Small intestine (tissue), 7 donors: ENCODE results near the gene PLCH1. TPM values are rescaled to one million over a fixed set of nuclear protein-coding genes. Genes with fewer than 3 reads are reported as not detected.

Experiments
- DNase-seq, 2 donors: peaks; one replicate each; pipeline versions ENCODE4 v3.0.0 to v3.0.0-alpha.2; 2013
- FAIRE-seq: peaks from 2 replicates; lab custom pipeline; 2012; peaks lifted over from hg19 to GRCh38; lab: Jason Lieb, UNC
- H3K27ac ChIP-seq, 3 donors: one replicate each; pipeline ENCODE4 v1.5.1; 2013; ENCODE audit warnings: low read length in 2 of 3, mild to moderate bottlenecking in 2 of 3, control low read depth in 1 of 3, inconsistent platforms in 1 of 3, low read depth in 1 of 3, moderate library complexity in 1 of 3
- H3K27me3 ChIP-seq, 3 donors: one replicate each; pipeline ENCODE4 v1.6.1; 2013; ENCODE audit warnings: low read length in 3 of 3, inconsistent platforms in 1 of 3; ENCODE audit not compliant: control insufficient read depth in 3 of 3, insufficient read depth in 3 of 3
- H3K36me3 ChIP-seq, 3 donors: one replicate each; pipeline ENCODE4 v1.6.1; 2013; ENCODE audit warnings: low read length in 3 of 3, inconsistent platforms in 1 of 3, low read depth in 1 of 3, mild to moderate bottlenecking in 1 of 3, moderate library complexity in 1 of 3; ENCODE audit not compliant: control insufficient read depth in 3 of 3, insufficient read depth in 2 of 3
- H3K4me1 ChIP-seq, 3 donors: one replicate each; pipeline ENCODE4 v1.6.1; 2013; ENCODE audit warnings: low read length in 2 of 3, inconsistent platforms in 1 of 3, low read depth in 1 of 3, mild to moderate bottlenecking in 1 of 3, moderate library complexity in 1 of 3; ENCODE audit not compliant: control insufficient read depth in 3 of 3, insufficient read depth in 2 of 3
- H3K4me3 ChIP-seq, 3 donors: one replicate each; pipeline ENCODE4 v1.5.1; 2013; ENCODE audit warnings: low read length in 3 of 3, control low read depth in 1 of 3, inconsistent platforms in 1 of 3, low read depth in 1 of 3, mild to moderate bottlenecking in 1 of 3, moderate library complexity in 1 of 3
- H3K9me3 ChIP-seq, 2 donors: one replicate each; pipeline ENCODE4 v1.6.1; 2013; ENCODE audit warnings: low read depth in 1 of 2, low read length in 1 of 2; ENCODE audit not compliant: control insufficient read depth in 2 of 2, insufficient read depth in 1 of 2
- WGBS, 3 donors: extraction: QIAGEN DNeasy Blood & Tissue Kit; methylation state at CpG; one replicate each; pipeline ENCODE4 v1.1.7; 2013; 5-methylcytosine and 5-hydroxymethylcytosine counted together
- polyA plus RNA-seq, 4 donors: library from polyadenylated mRNA; stranded (reverse) in 3 of 4; unstranded in 1 of 4; fragments of 200-250 nt in 3 of 4; fragments of 120-200 nt in 1 of 4; gene quantifications; one replicate each; pipeline versions ENCODE4 v1.2.1 to v1.2.3, GENCODE V29; 2013
- donor health status: healthy with polysubstance abuse.
- donor health status: control.
- donor health status: control.
- donor health status: Bipolar disorder and iron deficiency.
- donor health status: healthy.

Gene PLCH1
- polyA plus RNA-seq, 4 donors = 1.4 to 9.7 (median 2.8) TPM

DNA sequence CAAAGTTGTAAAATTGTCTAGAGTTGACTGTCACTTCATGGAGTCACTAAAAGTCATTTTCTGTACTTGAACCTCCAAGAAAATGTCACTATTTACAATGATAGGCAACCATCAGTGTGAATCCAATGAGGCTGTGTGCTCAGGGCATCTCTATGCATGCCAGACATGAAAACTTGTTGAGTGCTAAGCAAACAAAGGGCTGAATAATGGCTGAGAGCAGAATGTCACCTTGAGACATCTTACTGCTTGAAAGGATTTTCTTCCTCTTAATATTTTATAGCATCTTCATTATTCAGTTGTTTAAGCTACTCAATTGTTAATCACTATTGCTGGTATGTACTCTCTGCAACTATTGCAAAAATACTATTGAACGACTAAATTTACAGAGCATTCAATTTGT is 184.7 kb downstream of the PLCH1 start:
- FAIRE-seq (no peak), DNase-seq (no peak)
- H3K4me3 ChIP-seq = no peak overlapping the region
- H3K27ac ChIP-seq = no peak overlapping the region
- H3K9me3 ChIP-seq = no peaks in the 10 kb centered on the region
- peaks cover 0 to 2% (median 0%) of the 10 kb centered on the region in 3 donors for H3K36me3 ChIP-seq
- peaks cover 0 to 16% (median 0%) of the 10 kb centered on the region in 3 donors for H3K4me1 ChIP-seq
- H3K27me3 ChIP-seq = no peaks in the 10 kb centered on the region
- WGBS, 3 donors = 82 to 90% (median 82%) methylated on average over 1 of the region's 1 CpG

DNA sequence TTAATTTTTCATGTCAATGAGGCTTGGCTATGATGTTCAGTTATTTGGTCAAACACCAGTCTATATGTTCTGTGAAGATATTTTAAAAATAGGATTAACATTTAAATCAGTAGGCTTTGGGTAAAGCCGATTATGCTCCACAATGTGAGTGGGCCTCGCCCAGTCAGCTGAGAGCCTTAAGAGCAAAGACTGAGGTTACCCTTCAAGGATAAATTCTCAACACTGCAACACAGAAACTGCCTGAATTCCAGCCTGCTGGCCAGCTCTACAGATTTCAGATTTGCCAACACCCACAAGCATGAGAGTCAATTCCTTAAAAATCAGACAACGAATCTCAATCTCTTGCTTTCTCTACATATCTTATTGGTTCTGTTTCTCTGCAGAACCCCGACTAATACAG is 188.3 kb downstream of the PLCH1 start:
- WGBS, 3 donors = 85 to 88% (median 86%) methylated on average over 4 of the region's 4 CpGs
- no peak overlapping the region for H3K27ac ChIP-seq
- FAIRE-seq (no peak), DNase-seq (peak in 1 of 2 donors; percentile 27)
- H3K4me1 ChIP-seq = peaks cover 0 to 22% (median 0%) of the 10 kb centered on the region in 3 donors
- H3K36me3 ChIP-seq = peaks cover 0 to 2% (median 2%) of the 10 kb centered on the region in 3 donors
- H3K9me3 ChIP-seq = no peaks in the 10 kb centered on the region
- no peak overlapping the region for H3K4me3 ChIP-seq
- no peaks in the 10 kb centered on the region for H3K27me3 ChIP-seq

DNA sequence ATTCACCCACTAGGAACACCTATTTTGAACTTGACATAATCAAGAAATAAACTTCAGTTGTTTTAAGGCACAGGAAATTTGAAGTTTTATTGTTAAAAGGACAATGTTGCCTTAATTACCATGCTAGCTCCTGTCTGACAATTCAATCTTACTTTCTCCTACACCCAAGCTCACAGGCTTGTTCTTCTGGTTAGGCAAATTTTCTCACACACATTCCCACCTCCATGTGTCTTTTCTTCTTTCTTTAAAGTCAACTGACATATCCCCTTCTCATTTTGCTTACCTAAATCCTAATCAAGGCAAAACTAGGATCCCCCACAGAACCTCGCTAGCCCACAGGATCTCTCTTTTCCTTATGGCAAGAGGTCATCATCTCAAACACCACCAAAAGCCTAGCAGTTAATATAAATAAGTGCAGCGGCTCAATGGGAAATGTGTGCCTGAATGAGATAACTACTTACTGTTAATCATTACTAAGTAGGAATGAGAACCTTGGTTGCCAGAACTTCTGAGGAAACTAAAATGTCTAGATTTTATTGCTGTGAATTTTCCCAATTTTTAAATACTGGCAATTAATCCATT is 189.3 kb downstream of the PLCH1 start:
- Histone ChIP-seq H3K4me3 (no peak overlapping the region), H3K27me3 (no peaks in the 10 kb centered on the region), H3K4me1 (peaks cover 0 to 22% (median 0%) of the 10 kb centered on the region in 3 donors), H3K9me3 (no peaks in the 10 kb centered on the region), H3K36me3 (peaks cover 0 to 6% (median 2%) of the 10 kb centered on the region in 3 donors), H3K27ac (peak overlapping the region in 1 of 3 donors; percentile 79)
- 31 to 59% (median 32%) methylated on average over 2 of the region's 2 CpGs for WGBS, 3 donors
- no peak for FAIRE-seq
- DNase-seq = peak in 1 of 2 donors; percentile 47

DNA sequence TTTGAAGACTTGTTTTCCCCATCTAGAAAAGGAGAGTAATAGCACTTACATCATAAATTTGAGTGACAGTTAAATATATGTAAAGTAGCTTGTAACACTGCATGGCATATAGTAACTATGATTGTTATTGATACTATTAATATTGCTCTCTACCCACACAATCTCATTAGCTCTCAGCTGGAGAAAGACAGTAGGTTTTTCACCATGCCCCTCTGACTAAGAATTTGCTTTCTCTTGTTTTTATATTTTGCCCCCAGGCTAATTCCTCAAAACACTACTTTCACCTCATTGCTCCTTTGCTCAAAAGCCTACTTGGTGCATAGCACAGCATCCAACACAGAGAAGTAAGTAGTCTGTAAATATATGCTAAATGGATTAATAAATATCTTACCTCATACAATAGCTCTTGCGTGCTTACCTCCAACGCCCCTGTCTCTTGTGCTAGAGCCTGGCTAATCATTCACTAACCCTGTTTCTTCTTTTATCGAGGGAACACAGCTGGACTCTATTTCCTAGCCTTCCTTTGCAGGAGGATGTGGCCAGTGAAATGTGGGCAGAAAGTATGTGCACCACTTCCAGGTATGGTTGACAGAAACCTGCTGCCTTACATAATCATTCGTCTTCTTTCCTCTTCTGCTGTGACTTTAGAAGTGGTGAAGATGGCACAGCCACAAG is 190.0 kb downstream of the PLCH1 start:
- Histone ChIP-seq H3K36me3 (peaks cover 0 to 6% (median 2%) of the 10 kb centered on the region in 3 donors), H3K9me3 (no peaks in the 10 kb centered on the region), H3K27me3 (no peaks in the 10 kb centered on the region), H3K27ac (peak overlapping the region in 1 of 3 donors; percentile 79), H3K4me3 (no peak overlapping the region), H3K4me1 (peaks cover 0 to 22% (median 0%) of the 10 kb centered on the region in 3 donors)
- DNase-seq (peak; percentile 72 to 78), FAIRE-seq (no peak)
- 5 to 25% (median 14%) methylated on average over 4 of the region's 4 CpGs for WGBS, 3 donors

DNA sequence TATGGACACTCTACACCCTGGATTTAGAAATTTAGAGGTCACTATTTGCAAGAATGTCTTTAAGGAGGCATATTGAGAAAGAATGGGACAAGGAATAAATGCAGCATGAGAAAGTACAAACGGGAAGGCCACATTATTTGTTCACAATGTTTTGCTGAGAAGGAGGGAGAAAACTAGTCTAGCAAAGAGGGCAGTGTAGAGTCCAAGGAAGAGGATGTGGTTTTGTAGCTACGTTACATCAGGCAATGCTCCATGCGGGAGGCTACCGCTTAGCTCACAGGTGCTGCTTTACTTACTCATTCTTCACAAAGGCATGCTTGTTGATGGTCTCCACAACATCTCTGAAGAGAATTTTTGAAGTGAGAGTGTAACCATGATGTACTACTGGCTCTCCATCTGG is 191.1 kb downstream of the PLCH1 start:
- WGBS, 3 donors = 66 to 78% (median 69%) methylated on average over 4 of the region's 4 CpGs
- Histone ChIP-seq H3K36me3 (peaks cover 0 to 6% (median 5%) of the 10 kb centered on the region in 3 donors), H3K27ac (no peak overlapping the region), H3K27me3 (no peaks in the 10 kb centered on the region), H3K9me3 (no peaks in the 10 kb centered on the region), H3K4me3 (no peak overlapping the region), H3K4me1 (peaks cover 0 to 22% (median 0%) of the 10 kb centered on the region in 3 donors)
- DNase-seq (no peak), FAIRE-seq (no peak)

DNA sequence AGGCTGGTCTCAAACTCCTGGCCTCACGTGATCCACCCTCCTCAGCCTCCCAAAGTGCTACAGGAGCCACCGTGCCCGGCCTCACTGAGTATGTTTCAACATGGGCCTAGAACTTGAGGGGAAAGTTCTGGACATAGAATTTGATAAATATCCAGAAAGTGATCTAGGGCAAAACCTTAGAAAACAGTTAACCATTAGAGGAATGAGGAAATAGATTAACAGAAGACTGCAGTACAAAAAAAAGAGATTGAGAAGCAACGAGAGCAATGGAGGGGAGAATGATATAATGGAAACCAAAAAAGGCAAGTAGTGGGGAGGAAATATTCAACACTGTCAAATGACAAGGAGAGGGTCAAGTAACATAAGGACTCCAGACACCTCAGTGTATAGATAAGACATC is 191.5 kb downstream of the PLCH1 start:
- DNase-seq = no peak
- no peak overlapping the region for H3K27ac ChIP-seq
- H3K9me3 ChIP-seq = no peaks in the 10 kb centered on the region
- peaks cover 0 to 22% (median 0%) of the 10 kb centered on the region in 3 donors for H3K4me1 ChIP-seq
- no peak overlapping the region for H3K4me3 ChIP-seq
- WGBS, 3 donors = 75 to 81% (median 81%) methylated on average over 4 of the region's 4 CpGs
- H3K27me3 ChIP-seq = no peaks in the 10 kb centered on the region
- no peak for FAIRE-seq
- H3K36me3 ChIP-seq = peaks cover 0 to 6% (median 5%) of the 10 kb centered on the region in 3 donors

DNA sequence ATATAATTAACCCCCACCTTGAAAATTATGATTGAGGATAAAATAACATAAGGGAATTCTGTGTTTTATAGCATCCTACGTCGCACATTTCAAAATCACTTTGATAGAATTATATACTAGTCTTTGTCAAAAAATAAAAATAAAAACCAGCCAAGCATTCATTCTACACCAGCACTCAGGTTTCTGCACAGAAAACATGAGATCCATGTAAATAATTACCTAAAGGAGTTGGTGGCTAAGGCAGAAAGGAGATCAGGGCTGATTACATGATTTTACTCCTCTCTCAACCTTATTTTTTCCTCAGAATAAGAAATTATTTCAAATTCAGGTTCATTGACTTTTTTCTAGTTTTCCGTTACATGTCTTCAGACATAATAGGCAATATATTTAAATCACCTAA is 194.5 kb downstream of the PLCH1 start:
- FAIRE-seq (no peak), DNase-seq (no peak)
- 92 to 97% (median 93%) methylated on average over 3 of the region's 3 CpGs for WGBS, 3 donors
- no peaks in the 10 kb centered on the region for H3K27me3 ChIP-seq
- H3K4me3 ChIP-seq = no peak overlapping the region
- peaks cover 0 to 6% (median 5%) of the 10 kb centered on the region in 3 donors for H3K36me3 ChIP-seq
- peaks cover 0 to 9% (median 0%) of the 10 kb centered on the region in 3 donors for H3K4me1 ChIP-seq
- H3K9me3 ChIP-seq = no peaks in the 10 kb centered on the region
- H3K27ac ChIP-seq = no peak overlapping the region

DNA sequence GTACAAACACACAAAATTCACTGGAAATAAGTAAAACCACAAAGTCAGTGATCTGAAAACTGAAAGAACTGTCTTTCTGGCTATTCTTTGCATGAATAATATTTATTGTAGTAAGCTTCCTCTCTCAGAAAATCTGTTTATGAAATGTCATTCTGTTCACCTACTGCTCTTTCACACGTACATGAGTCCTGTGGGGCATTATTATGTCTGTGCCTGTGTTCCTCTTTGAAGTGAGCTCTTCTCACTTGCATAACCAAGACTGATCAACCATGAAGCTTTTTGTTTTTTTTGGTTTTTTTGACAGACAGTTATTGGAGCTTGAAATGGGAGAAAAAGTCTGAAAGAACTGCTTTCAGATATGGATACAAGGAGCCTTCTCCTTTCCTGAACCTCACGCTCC is 195.8 kb downstream of the PLCH1 start:
- no peak for FAIRE-seq
- H3K36me3 ChIP-seq = peaks cover 0 to 6% (median 5%) of the 10 kb centered on the region in 3 donors
- DNase-seq = no peak
- no peaks in the 10 kb centered on the region for H3K27me3 ChIP-seq
- no peak overlapping the region for H3K27ac ChIP-seq
- H3K4me1 ChIP-seq = no peaks in the 10 kb centered on the region
- no peak overlapping the region for H3K4me3 ChIP-seq
- WGBS, 3 donors = 58 to 92% (median 63%) methylated on average over 2 of the region's 2 CpGs
- H3K9me3 ChIP-seq = no peaks in the 10 kb centered on the region
